GF-D8 (cell line): Measurements from ENCODE around the gene CYP4F3.
"Not testable (repeated sequence)": the region's sequence is repeated elsewhere in the genome, so short reads cannot be mapped to it uniquely, and the experiment has no call there.

Source experiments
- DNase-seq: peaks from one replicate; lab custom pipeline; 2025; lab: John Stamatoyannopoulos, UW

The CYP4F3 gene

GRCh38 chr19:15640294-15640903 is at the start of gene CYP4F3:
Gene CYP4F3, plus strand, starts transcription at chr19:15640897. Its CDS starts 519 bp downstream, at chr19:15641416.
- peak; percentile 29 for DNase-seq

DNA sequence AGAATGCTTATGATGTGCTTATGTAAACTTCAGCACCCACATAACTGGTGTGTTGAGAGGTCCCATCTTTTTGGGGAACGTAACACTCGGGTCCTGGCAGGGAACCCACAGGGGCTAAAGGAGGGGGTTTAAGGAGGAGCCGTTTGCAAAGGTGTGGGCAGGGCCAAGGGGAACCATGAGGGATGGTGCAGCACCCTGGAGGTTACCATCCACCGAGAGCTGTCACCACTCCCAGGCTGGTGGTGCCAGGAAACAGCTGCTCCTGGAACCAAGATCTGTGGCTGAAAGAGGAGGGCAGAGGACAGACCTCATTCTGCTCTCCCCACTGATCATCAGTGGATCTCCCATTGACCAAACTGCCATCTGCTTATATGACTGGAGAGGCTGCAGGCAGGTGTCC is 48.9 kb upstream of the CYP4F3 start:
- no peak for DNase-seq

GRCh38 chr19:15592506-15592905 is 48.2 kb upstream of the CYP4F3 start:
- DNase-seq, result not testable (repeated sequence)

GRCh38 chr19:15593766-15594165 is 46.9 kb upstream of the CYP4F3 start:
- DNase-seq, result not testable (repeated sequence)

GRCh38 chr19:15595069-15595468 is 45.6 kb upstream of the CYP4F3 start:
- no peak for DNase-seq

DNA sequence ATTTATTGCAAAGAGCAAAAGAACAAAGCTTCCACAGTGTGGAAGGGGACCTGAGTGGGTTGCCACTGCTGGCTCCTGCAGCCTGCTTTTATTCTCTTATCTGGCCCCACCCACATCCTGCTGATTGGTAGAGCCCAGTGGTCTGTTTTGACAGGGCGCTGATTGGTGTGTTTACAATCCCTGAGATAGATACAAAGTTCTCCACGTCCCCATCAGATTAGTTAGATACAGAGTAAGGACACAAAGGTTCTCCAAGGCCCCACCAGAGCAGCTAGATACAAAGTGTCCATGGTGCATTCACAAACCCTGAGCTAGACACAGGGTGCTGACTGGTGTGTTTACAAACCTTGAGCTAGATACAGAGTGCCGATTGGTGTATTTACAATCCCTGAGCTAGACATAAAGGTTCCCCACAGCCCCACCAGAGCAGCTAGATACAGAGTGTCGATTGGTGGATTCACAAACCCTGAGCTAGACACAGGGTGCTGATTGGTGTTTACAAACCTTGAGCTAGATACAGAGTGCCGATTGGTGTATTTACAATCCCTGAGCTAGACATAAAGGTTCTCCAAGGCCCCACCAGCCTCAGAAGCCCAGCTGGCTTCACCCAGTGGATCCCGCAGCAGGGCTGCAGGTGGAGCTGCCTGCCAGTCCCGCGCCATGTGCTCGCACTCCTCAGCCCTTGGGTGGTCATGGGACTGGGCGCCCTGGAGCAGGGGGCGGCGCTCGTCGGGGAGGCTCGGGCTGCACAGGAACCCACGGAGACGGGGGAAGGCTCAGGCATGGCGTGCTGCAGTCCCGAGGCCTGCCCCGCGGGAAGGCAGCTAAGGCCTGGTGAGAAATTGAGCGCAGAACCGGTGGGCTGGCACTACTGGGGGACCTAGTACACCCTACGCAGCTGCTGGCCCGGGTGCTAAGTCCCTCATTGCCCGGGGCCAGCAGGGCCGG is 32.4 kb upstream of the CYP4F3 start:
- DNase-seq, result not testable (repeated sequence)

DNA sequence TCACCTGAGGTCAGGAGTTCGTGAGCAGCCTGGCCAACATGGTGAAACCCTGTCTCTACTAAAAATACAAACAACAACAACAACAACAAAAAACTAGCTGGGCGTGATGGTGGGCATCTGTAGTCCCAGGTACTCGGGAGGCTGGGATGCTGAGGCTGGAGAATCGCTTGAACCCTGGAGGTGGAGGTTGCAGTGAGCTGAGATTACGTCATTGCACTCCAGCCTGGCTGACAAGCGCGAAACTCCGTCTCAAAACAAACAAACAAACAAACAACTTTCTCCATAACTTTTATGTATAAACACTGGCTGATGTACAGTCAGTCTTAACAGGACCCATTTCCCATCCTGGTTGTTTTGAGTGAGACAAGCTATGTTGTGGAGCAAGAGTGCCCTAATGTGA is 31.4 kb upstream of the CYP4F3 start:
- no peak for DNase-seq

DNA sequence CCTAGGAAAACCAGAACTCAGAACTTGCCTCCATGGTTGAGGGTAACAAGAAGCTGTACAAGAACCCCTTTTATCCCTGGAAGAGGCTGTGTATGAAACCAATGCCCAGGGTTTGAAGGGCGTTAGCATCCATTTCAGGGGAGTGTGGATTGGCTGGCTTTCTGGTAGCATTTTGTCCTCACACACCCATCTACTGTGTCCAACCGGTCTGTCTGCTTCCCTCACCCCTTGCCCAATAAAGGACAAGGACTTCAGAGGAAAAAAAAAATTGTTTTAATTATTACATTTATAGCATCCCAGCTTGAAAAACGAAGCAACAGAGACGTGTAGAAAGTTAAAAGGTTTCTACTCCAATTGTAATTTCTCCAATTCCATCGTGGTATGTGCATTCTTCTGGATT is 28.4 kb upstream of the CYP4F3 start:
- DNase-seq, result no peak

DNA sequence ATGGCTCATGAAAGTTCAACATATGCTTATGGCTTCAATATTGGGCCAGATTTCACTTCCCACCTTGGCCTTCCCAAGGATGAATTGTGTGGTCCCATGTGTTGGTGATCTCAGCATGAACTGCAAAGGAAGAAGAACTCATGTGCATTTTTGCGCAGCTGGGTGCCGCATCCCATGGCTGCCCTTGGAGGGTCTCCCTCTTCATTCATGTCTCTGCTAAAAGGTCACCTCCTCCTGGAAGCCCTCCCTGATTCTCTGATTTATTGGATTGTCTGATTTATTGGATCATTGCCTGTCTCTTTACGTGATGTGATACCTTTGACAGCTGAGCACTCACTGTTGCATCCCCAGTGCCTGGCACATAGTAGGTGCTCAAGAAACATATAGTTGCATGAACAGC is 27.4 kb upstream of the CYP4F3 start:
- DNase-seq, result no peak

DNA sequence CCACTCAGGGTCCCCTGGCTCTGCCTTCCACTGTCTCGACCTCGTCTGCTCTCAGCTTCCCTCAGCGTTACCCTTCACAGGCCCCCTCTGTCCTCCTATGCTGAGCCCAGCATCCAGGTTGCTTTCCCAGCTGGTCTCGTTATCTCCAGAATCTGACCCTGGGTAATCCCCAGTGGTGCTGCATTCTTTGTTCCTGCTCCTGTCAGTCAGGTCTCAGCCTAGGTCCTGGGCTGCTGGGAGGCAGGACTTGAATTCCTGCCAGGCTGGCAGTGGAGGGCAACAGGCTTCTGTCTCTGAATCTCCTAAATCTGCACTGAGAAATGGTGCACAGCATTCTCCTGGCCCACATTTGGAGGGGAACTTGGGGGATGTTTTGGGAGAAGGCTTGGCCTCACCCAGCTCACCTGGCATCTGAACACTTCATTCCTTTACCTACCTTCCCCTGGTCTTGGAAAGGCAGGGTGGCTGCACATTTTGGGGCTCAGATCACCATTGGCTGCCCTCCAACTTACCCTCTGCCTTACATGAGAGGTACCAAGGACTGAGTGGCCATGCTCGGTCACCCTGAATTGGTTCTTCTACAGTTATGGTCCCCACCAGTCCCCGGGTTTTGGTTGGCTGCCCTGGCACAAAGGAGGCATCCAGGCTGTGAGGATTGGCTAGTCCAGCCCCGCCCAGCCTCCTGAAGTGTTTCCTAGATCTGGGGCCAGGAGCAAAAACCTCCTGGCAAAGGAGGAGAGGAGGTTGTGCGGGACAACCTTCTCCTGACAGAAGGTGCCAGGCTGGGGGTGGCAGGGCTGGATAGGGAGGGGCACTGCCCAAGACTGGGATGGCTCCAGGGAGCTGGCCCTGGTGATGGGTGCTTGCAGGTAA is 26.0 kb upstream of the CYP4F3 start, which contains the start of gene CYP4F8:
CYP4F8 (plus strand) TSS at position 712 of the 873 bp plus-strand sequence. CDS start 399 bp downstream, outside the sequence.
- no peak for DNase-seq

- DNase-seq, result no peak
Observed at GRCh38 chr19:15615526-15615925, 25.2 kb upstream of the CYP4F3 start.

GRCh38 chr19:15616183-15616582 is 24.5 kb upstream of the CYP4F3 start:
- DNase-seq, result no peak

- DNase-seq, result no peak
Observed at GRCh38 chr19:15616627-15617270, 23.9 kb upstream of the CYP4F3 start.

DNA sequence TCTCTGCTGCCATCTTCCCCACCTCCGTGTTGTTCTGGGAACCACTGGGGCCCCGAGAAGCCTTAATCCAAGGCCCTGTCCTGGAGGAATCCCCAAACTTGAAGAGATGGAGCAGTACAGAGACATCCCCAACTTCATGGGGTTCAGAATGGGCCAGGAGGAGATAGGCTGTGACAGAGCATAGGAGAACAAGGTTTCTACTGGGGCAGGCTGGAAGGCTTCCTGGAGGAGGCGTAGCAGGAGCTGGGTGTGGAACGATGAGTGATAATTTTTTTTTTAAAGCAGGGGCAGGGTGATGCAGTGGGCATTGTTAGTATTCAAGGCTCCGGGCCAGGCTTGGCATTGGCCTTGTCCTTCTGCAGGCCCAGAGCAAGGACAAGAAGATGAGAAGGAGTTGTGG is 22.4 kb upstream of the CYP4F3 start:
- no peak for DNase-seq

DNA sequence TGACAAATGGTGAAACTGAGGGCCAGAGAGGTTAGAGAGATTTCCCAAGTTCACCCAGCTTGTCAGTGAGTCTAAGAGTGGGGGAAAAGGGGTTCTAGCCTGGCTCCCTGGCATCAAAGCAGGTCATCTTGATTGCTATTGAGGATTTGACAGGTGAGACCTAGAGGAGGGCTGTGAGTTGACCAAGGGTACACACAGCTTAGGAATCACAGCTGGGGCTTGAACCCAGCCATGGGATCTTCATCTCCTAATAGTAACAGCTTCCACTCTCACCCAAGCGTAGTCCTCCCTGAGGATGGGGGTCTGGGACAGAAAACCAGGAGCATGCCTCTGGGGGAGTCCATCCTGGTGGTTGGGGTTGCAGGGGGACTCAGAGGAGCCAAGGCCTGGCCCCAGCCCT is 18.9 kb upstream of the CYP4F3 start:
- DNase-seq, result no peak

DNA sequence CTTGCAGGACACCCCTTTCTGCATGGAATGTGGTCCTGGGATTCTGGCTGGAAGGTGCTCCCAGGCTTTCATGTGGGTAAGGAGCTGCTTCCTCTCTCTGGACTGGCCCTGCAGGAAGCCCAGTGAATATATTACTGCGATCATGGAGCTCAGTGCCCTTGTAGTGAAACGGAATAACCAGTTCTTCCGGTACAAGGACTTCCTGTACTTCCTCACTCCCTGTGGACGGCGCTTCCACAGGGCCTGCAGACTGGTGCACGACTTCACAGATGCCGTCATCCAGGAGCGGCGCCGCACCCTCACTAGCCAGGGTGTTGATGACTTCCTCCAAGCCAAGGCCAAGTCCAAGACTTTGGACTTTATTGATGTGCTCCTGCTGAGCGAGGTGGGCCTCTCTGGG is 17.7 kb upstream of the CYP4F3 start:
- DNase-seq, result no peak

- no peak for DNase-seq
Observed at GRCh38 chr19:15623711-15624318, 16.9 kb upstream of the CYP4F3 start.

DNA sequence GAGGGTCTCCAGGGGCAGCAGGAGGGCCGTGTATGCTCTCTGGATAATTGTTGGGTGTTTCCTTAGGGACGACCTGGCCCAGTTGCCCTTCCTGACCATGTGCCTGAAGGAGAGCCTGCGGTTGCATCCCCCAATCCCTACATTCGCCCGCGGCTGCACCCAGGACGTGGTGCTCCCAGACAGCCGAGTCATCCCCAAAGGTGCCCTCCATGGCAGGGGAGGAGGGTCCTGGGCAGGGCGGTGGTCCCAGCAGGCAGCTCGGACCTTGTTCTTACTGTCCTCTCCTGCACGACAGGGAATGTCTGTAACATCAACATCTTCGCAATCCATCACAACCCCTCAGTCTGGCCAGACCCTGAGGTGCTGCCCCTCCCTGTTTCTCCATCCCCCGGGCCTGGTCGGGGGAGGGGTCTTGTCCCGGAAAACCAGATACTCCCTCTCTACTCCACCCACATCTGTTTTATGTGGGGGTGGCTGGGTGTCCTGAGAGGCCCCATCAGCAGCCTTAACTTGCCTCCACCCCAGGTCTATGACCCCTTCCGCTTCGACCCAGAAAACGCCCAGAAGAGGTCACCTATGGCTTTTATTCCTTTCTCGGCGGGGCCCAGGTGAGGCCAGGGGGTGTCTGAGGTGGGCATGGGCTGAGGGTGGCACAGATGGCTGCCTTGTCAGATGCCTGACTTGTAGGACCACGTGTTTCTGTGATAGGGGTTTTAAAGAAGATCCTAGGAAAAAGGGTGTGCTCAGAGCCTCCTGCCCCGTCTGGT is 12.3 kb upstream of the CYP4F3 start:
- DNase-seq, result no peak

DNA sequence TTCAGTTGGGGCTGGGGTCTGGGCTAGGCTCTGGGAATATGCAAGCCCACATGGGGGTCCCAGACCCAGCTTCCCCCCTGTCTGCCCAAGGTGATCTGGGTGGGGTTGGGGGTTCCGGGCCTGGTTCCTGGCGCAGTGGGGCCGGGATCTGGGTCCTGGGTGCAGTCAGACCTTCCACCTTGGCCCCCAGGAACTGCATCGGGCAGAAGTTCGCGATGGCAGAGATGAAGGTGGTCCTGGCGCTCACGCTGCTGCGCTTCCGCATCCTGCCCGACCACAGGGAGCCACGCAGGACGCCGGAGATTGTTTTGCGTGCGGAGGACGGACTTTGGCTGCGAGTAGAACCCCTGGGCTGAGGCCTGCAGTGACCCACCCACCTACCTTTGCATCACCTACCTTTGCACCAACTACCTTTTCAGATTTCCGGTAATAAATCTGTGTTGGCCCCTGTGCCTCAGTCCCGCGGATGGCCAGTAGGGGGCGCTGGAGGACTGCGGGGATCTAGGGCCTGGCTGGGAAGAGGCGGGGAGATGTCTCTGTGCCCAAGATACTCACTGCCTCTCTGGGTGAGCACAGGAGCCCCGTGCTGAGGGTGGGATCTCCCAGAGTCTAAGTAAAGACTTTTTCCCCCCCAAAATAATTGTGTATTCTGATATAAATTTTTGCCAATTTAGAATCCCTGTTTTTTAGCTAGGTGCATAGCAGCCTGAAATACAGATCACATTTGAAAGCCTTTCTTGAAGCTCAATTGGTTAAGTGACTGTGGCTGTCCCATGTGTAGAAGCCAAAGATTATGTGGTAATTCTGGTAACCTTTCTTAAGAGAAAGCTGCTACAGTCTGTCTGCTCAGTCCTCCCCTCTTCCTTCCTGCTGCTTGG is 11.5 kb upstream of the CYP4F3 start:
- peak; percentile 11 for DNase-seq
